Natural killer cell (primary cell): ENCODE data around the gene RAB33A. TPM values are rescaled to one million over a fixed set of nuclear protein-coding genes. Genes with fewer than 3 reads are reported as not detected.

Source experiments
- ATAC-seq, 3 donors: fragments of 150-1000 bp in 2 of 3; fragments of 200-7000 bp in 1 of 3; cut with Tn5 transposase; 1 replicate in 1 of 3; 2 replicates in 2 of 3; pipeline ENCODE4 v1.10.0; 2021; ENCODE audit warnings: mild to moderate bottlenecking in 2 of 3, moderate library complexity in 2 of 3
- DNase-seq, 2 donors: peaks; one replicate each; pipeline versions ENCODE4 v3.0.0 to v3.0.0-alpha.2; 2013 to 2021; ENCODE audit warnings: mixed read lengths in 1 of 2
- H3K27ac ChIP-seq: one replicate; pipeline ENCODE4 v1.5.1; 2013; ENCODE audit warnings: mild to moderate bottlenecking, low read length
- H3K27me3 ChIP-seq: one replicate; pipeline ENCODE4 v1.6.1; 2013; ENCODE audit warnings: low read length; ENCODE audit not compliant: control insufficient read depth, insufficient read depth
- H3K36me3 ChIP-seq: one replicate; pipeline ENCODE4 v1.6.1; 2013; ENCODE audit warnings: low read length; ENCODE audit not compliant: control insufficient read depth, insufficient read depth
- H3K4me1 ChIP-seq: one replicate; pipeline ENCODE4 v1.6.1; 2013; ENCODE audit warnings: low read length; ENCODE audit not compliant: control insufficient read depth, insufficient read depth
- H3K4me3 ChIP-seq: one replicate; pipeline ENCODE4 v1.5.1; 2013; ENCODE audit warnings: low read length
- H3K9me3 ChIP-seq: one replicate; pipeline ENCODE4 v1.6.1; 2013; ENCODE audit warnings: low read length; ENCODE audit not compliant: control insufficient read depth, insufficient read depth
- H3K27ac Mint-ChIP-seq, 2 donors: one replicate each; pipeline ENCODE4 v1.8.0; 2022; ENCODE audit warnings: mild to moderate bottlenecking in 2 of 2, mixed read lengths in 2 of 2, moderate library complexity in 1 of 2
- H3K27me3 Mint-ChIP-seq, 2 donors: one replicate each; pipeline ENCODE4 v1.8.0; 2022; ENCODE audit warnings: low read depth in 2 of 2, mixed read lengths in 2 of 2
- H3K36me3 Mint-ChIP-seq: one replicate; pipeline ENCODE4 v1.8.0; 2022; ENCODE audit warnings: mixed read lengths
- H3K4me1 Mint-ChIP-seq, 2 donors: one replicate each; pipeline ENCODE4 v1.8.0; 2022; ENCODE audit warnings: mixed read lengths in 2 of 2
- H3K4me3 Mint-ChIP-seq: one replicate; pipeline ENCODE4 v1.8.0; 2022; ENCODE audit warnings: mild to moderate bottlenecking, moderate library complexity, mixed read lengths
- H3K9me3 Mint-ChIP-seq, 2 donors: one replicate each; pipeline ENCODE4 v1.8.0; 2022; ENCODE audit warnings: mixed read lengths in 2 of 2
- WGBS: methylation state at CpG from one replicate; pipeline ENCODE4 v1.1.7; 2013; ENCODE audit warnings: missing lambda C conversion rate; ENCODE audit not compliant: insufficient coverage; 5-methylcytosine and 5-hydroxymethylcytosine counted together
- intact Hi-C: fragments of 100-400 bp; cut with micrococcal nuclease; formaldehyde crosslinking; loops from one replicate; pipeline ENCODE4 v1.14.2; 2022
- total RNA-seq, 4 donors: library from RNA; stranded (reverse); fragments of 120-200 nt in 1 of 4; gene quantifications; one replicate each; pipeline versions ENCODE4 v1.2.3 to v1.2.4, GENCODE V29; 2013 to 2022
- TF ChIP-seq, protein P1 (sequence below): fragments of 200-600 bp; IDR thresholded peaks from one replicate; pipeline ENCODE4 v1.8.0; 2022; ENCODE audit warnings: antibody characterized with exemption

Gene RAB33A
- total RNA-seq, 3 donors from 2014 or later (not counting 1 experiment from before 2014, with no cell fraction given), result 3.2 to 4.4 (median 4.4) TPM

DNA sequence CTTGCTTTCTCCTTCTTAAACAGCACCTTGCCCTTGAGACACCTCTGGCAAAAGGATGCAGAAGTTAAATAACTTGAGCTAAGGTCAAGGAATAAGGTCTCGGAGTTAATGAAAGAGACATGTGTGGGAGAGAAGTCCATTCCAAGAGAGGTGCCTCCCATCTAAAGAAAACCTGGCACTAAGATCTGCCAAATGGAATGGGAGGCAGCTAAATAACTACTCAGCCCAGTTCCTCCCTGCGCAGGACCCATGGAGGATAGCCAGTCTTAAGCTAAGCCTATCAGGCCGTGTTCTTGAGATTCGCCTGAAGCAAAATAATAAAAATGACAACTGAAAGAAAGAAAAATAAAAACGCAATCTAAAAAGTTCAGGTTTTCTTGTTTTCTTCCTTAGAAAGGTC is 40.8 kb upstream of the RAB33A start:
- TF ChIP-seq, protein P1, sequence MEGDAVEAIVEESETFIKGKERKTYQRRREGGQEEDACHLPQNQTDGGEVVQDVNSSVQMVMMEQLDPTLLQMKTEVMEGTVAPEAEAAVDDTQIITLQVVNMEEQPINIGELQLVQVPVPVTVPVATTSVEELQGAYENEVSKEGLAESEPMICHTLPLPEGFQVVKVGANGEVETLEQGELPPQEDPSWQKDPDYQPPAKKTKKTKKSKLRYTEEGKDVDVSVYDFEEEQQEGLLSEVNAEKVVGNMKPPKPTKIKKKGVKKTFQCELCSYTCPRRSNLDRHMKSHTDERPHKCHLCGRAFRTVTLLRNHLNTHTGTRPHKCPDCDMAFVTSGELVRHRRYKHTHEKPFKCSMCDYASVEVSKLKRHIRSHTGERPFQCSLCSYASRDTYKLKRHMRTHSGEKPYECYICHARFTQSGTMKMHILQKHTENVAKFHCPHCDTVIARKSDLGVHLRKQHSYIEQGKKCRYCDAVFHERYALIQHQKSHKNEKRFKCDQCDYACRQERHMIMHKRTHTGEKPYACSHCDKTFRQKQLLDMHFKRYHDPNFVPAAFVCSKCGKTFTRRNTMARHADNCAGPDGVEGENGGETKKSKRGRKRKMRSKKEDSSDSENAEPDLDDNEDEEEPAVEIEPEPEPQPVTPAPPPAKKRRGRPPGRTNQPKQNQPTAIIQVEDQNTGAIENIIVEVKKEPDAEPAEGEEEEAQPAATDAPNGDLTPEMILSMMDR, result no peak
- no peaks in the 10 kb centered on the region for H3K4me1 ChIP-seq
- no peaks in the 10 kb centered on the region for H3K27me3 ChIP-seq
- no peak overlapping the region for H3K4me3 Mint-ChIP-seq
- H3K36me3 ChIP-seq, result peaks cover 27% of the 10 kb centered on the region
- no peak overlapping the region for H3K27ac Mint-ChIP-seq
- no peak overlapping the region for H3K27ac ChIP-seq
- no peaks in the 10 kb centered on the region for H3K9me3 Mint-ChIP-seq
- H3K36me3 Mint-ChIP-seq, result no peaks in the 10 kb centered on the region
- no peaks in the 10 kb centered on the region for H3K4me1 Mint-ChIP-seq
- H3K4me3 ChIP-seq, result no peak overlapping the region
- H3K9me3 ChIP-seq, result no peaks in the 10 kb centered on the region
- WGBS, result 96% methylated on average over 5 of the region's 5 CpGs
- ATAC-seq, result no peak
- no peak for DNase-seq
- intact Hi-C loops, result no loop called here
- no peaks in the 10 kb centered on the region for H3K27me3 Mint-ChIP-seq

- H3K4me3 Mint-ChIP-seq, result no peak overlapping the region
- H3K36me3 ChIP-seq, result peaks cover 36% of the 10 kb centered on the region
- no peak overlapping the region for H3K27ac Mint-ChIP-seq
Measured at GRCh38 chrX:130136496-130136895, 35.3 kb upstream of the RAB33A start.

DNA sequence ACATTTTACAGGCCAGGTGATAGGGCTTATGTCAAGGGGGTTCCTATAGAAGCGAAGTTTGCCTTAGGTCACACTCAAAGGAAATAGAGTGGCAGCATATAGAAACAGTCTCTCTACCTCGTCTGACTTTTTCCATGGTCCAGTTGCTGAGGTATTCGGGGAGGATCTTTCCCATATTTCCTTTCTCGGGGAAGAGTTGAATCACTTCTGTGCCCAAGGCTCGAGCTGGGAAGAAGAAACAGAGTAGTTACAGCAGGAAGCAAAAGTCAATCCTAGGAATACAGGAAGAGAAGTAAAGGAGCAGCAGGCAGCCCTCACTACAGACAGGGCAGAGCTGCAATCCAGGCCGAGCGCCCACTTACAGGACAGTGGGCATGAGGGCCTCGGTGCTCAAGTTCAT is 34.8 kb upstream of the RAB33A start:
- Mint-ChIP-seq H3K36me3 (no peaks in the 10 kb centered on the region), H3K27ac (no peak overlapping the region), H3K4me3 (no peak overlapping the region), H3K9me3 (no peaks in the 10 kb centered on the region), H3K4me1 (no peaks in the 10 kb centered on the region), H3K27me3 (no peaks in the 10 kb centered on the region)
- Histone ChIP-seq H3K27me3 (no peaks in the 10 kb centered on the region), H3K36me3 (peaks cover 33% of the 10 kb centered on the region), H3K9me3 (no peaks in the 10 kb centered on the region), H3K4me3 (no peak overlapping the region), H3K4me1 (no peaks in the 10 kb centered on the region), H3K27ac (no peak overlapping the region)
- intact Hi-C loops, result no loop called here
- WGBS, result 97% methylated on average over 7 of the region's 8 CpGs
- no peak for DNase-seq
- no peak for ATAC-seq
- TF ChIP-seq, protein P1, result no peak

More at GRCh38 chrX:130136496-130136895, 35.3 kb upstream of the RAB33A start:
- ATAC-seq, result no peak
- Histone ChIP-seq H3K27ac (no peak overlapping the region), H3K4me1 (no peaks in the 10 kb centered on the region), H3K9me3 (no peaks in the 10 kb centered on the region), H3K27me3 (no peaks in the 10 kb centered on the region), H3K4me3 (no peak overlapping the region)
- Mint-ChIP-seq H3K9me3 (no peaks in the 10 kb centered on the region), H3K36me3 (no peaks in the 10 kb centered on the region), H3K27me3 (no peaks in the 10 kb centered on the region), H3K4me1 (no peaks in the 10 kb centered on the region)
- intact Hi-C loops, result no loop called here
- TF ChIP-seq, protein P1, result no peak
- WGBS, result 97% methylated on average over 5 of the region's 5 CpGs
- DNase-seq, result no peak

- Mint-ChIP-seq H3K9me3 (no peaks in the 10 kb centered on the region), H3K27me3 (no peaks in the 10 kb centered on the region), H3K36me3 (no peaks in the 10 kb centered on the region), H3K4me3 (no peak overlapping the region), H3K27ac (no peak overlapping the region), H3K4me1 (no peaks in the 10 kb centered on the region)
- DNase-seq, result no peak
- no peaks in the 10 kb centered on the region for H3K4me1 ChIP-seq
- intact Hi-C loops, result no loop called here
- H3K36me3 ChIP-seq, result peaks cover 34% of the 10 kb centered on the region
- TF ChIP-seq, protein P1, result no peak
- H3K4me3 ChIP-seq, result no peak overlapping the region
- no peaks in the 10 kb centered on the region for H3K27me3 ChIP-seq
- ATAC-seq, result no peak
- no peak overlapping the region for H3K27ac ChIP-seq
- no peaks in the 10 kb centered on the region for H3K9me3 ChIP-seq
- 67% methylated on average over 3 of the region's 3 CpGs for WGBS
Measured at GRCh38 chrX:130139474-130140201, 32.1 kb upstream of the RAB33A start.
